Stimulated activated CD4-positive, alpha-beta T cell treated with anti-CD3 and anti-CD28 coated beads, Interleukin-15, amount 100 ng/mL, for 1 hour (primary cell): ENCODE results near the gene VIPAS39.
"Not testable (repeated sequence)": the region's sequence is repeated elsewhere in the genome, so short reads cannot be mapped to it uniquely, and the experiment has no call there.

Source experiments
- DNase-seq, 2 donors: peaks; one replicate each; pipeline ENCODE4 v3.0.0-alpha.2; 2020; ENCODE audit warnings: low read depth in 1 of 2, low spot score in 1 of 2

VIPAS39 gene

DNA sequence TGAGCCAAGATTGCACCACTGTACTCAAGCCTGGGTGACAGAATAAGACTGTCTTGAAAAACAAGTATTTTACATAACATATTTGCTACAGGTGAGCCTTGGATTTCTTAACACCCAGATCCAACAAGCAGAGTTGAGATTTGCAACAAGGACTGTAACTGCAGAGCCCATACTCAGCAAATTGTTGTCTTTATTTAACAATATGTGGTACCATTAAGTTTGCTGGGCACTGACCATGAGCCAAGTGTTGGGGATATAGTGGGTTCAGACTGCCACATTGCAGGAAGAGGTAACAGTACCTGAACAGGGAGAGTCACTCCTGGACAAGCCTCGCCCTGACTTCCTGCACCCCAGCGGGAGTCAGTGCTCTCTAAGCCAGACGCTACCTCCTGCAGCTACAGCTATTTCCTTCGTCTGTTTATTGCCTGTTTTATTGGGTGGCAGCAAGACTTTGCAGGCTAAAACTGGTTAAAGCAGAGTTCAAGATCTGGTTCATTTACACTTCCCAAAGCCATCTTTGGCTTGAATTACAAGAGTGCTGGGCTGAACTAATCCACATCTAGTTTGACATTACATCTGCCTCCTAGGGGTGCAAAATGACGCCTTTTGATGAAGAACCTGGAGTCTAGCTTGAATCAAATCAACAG is 12.9 kb upstream of the VIPAS39 start:
- DNase-seq = no peak

DNA sequence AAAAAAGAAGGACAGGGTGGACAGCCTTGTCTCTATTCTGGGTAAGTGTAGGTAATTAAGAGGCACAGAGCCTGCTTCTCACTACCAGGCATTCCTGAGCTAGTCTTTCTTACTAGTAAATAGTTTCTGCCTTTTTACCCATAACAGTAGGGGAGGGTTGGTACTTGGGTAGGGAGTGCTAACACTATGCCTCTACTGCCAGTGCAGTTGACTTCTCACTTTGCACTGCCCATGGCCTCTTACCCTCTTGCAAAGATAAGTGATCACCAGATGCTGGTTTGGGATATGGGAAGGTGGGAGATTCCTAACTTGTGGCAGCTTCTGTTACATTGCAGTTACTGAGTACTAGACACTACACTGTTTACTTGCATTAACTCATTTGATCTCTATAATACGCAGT is 12.1 kb upstream of the VIPAS39 start:
- no peak for DNase-seq

DNA sequence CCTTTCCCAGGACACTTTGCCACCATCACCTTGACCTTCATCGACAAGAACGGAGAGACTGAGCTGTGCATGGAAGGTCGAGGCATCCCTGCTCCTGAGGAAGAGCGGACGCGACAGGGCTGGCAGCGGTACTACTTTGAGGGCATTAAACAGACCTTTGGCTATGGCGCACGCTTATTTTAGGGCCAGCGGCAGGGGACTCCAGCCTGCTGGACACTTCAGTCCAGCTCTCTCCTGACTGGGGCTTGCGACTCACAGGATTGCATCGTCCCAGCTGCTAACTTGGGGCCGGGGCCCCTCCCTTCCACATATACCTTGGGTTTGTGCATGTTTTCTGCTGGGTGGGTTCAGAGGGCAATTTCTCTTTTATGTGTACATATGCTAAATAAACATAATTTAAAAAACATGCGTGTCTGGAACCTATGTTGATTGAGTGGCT is 11.7 kb upstream of the VIPAS39 start:
- no peak for DNase-seq

DNA sequence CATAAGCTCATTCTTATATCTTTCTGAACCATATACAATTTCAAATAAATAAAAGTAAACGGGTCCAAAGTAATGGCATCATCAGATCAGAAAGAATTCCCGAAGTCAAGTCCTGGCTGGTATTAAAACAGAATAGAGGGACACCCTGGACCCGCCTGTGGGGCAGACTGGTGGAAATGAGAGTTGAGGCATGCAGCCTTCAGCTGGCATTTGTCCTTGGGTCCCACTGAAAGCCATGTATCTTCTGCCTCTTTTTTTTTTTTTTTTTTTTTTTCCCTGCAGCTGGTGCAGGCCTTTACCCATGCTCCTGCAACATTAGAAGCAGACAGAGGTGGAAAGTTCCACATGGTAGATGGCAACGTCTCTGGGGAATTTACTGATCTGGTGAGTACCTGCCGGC is 10.4 kb upstream of the VIPAS39 start:
- no peak for DNase-seq

- peak in 1 of 2 donors; percentile 8 for DNase-seq
These were observed 1.8 kb upstream of the VIPAS39 start for GRCh38 chr14:77459072-77459723.

DNA sequence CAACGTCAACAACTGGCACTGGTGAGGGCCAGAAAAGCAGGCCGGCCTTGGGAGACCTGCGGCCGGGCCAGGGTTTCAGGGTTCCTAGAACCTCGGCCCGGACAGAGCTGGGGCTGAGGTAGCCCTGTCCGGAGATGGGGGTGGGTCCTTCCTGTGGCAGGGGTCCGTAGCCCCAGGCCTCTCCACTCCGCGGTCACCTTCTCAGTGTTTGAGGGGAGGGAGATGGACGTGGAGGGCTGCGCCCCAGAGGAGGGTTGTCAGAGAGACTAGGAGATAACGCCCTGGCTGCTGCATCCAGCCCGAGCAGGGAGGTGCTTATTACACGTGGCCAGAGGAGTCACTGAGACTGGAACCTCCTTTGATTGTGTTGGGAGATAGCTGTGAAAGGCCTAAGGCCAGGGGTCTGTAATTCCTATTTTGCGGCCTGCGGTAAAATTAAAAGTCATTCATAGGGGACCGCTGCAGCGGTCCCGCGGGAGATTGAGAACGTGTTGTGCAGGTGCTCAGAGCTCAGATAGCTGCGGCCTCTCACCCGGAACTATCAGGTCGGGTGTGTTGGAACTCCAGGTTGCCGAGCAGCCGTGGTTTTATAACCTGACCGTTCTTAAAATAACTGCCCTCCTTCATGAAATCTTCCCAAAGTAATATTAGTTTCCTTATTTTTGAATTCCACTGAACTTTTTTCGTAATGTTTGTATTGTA is 999 bp upstream of the VIPAS39 start:
- DNase-seq = peak in 1 of 2 donors; percentile 3

GRCh38 chr14:77457115-77457521 is 283 bp downstream of the VIPAS39 start:
- no peak for DNase-seq

GRCh38 chr14:77455966-77456640 is 1.3 kb downstream of the VIPAS39 start:
- no peak for DNase-seq

DNA sequence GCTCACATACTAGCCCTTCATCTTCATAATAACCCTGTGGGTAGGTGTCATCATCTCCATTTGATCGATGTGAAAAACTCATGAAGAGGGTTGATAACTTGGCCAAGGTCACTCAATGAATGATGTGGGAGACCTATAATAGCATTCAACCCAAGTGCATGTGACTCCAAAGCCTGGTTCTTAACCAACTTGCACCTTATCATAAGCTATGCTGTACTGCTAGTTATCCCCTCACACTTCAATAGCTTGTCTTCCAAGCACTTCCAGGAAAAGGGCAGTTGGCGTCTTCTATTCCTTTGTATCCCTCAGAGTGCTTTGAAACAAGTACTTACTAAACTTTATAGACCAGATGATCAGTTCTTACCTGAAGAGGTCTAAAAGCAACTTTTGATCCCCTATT is 15.2 kb downstream of the VIPAS39 start:
- DNase-seq = no peak

- DNase-seq = no peak
These were observed 17.5 kb downstream of the VIPAS39 start for GRCh38 chr14:77439861-77440260.

GRCh38 chr14:77438596-77438995 is 18.8 kb downstream of the VIPAS39 start:
- no peak for DNase-seq

DNA sequence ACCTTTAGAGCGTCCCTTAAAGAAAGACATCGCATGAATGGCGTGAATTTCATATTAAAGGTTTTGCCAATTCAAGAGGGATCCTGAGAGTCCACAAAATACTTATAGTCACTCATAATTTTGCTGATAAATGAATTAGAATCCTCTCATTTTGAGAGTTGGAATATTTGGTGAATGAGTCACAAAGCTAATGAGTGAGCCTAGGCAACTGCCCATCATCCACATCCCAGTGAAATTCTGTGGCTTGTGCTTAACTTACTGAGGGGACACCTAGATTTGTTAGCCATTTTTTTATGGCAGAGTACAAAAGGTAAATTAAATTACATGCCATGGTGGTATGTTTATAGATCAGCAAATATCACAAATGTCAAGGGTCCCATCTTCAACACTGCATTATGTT is 21.4 kb downstream of the VIPAS39 start:
- DNase-seq = no peak

- no peak for DNase-seq
These were observed 31.0 kb downstream of the VIPAS39 start for GRCh38 chr14:77426396-77426795.

- no peak for DNase-seq
These were observed 32.5 kb downstream of the VIPAS39 start for GRCh38 chr14:77424862-77425261.

GRCh38 chr14:77423423-77423822 is 34.0 kb downstream of the VIPAS39 start, which contains the start of gene NOXRED1:
Gene NOXRED1 (minus strand): TSS chr14:77423523. CDS start chr14:77422889, 634 bp downstream.
- DNase-seq = no peak

- no peak for DNase-seq
These were observed 36.2 kb downstream of the VIPAS39 start for GRCh38 chr14:77421201-77421600.

DNA sequence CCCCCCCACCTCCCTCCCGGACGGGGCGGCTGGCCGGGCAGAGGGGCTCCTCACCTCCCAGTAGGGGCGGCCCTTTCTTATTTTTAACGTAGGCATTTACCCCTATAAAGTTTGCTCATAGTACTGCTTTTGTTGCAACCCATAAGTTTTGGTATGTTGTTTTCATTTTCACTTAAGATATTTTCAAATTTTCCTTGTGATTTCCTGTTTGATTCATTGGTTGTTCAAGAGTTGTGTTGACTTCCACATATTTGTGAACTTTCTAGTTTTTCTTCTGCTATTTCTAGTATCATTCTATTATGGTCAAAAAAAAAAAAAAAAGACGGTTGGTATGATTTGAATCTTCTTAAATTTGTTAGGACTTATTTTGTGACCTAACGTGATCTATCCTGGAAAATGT is 40.6 kb downstream of the VIPAS39 start:
- DNase-seq = no peak

DNA sequence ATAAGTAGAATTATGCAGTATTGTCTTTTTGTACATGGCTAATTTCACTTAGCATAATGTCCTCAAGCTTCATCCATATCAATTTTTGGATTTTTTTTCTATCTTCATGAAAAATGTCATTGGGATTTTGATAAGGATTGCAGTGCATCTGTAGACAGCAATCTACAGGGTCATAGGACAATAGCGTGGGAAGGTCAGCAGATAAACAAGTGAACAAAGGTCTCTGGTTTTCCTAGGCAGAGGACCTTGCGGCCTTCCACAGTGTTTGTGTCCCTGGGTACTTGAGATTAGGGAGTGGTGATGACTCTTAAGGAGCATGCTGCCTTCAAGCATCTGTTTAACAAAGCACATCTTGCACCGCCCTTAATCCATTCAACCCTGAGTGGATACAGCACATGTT is 41.3 kb downstream of the VIPAS39 start:
- not testable (repeated sequence) for DNase-seq

GRCh38 chr14:77415403-77416030 is 41.9 kb downstream of the VIPAS39 start:
- not testable (repeated sequence) for DNase-seq

DNA sequence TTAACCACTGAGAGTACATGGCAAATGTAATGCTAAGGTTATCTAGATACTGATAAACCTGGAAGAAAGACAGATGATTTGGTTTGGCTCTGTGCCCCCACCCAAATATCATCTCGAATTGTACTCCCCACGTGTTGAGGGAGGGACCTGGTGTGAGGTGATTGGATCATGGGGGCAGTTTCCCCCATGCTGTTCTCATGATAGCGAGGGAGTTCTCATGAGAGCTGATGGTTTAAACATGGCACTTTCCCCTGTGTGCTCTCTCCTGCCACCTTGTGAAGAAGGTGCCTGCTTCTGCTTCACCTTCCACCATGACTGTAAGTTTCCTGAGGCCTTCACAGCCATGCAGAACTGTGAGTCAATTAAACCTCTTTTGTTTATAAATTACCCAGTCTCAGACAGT is 48.3 kb downstream of the VIPAS39 start:
- DNase-seq = no peak

- no peak for DNase-seq
These were observed 50.2 kb downstream of the VIPAS39 start for GRCh38 chr14:77407158-77407557.
